ENCODE data around the gene NUDT15.

NUDT15 gene

GRCh38 chr13:48078251-48078656, 40.7 kb downstream of the NUDT15 start:
- H3K27ac ChIP-seq = no peak overlapping the region

GRCh38 chr13:48081739-48082138, 44.2 kb downstream of the NUDT15 start:
- no peak overlapping the region for H3K27ac ChIP-seq
- TF ChIP-seq ZFX (IDR thresholded peaks at IDR 0.05; ENCODE audit: borderline replicate concordance) = no peak
- no peak for TF ChIP-seq CTCF (IDR thresholded peaks at IDR 0.05)

More at GRCh38 chr13:48078251-48078656, 40.7 kb downstream of the NUDT15 start:
- TF ChIP-seq ZFX (IDR thresholded peaks at IDR 0.05; ENCODE audit: borderline replicate concordance) (no peak), CTCF (IDR thresholded peaks at IDR 0.05) (peak; percentile 31)

GRCh38 chr13:48086272-48086671, 48.7 kb downstream of the NUDT15 start:
- no peak overlapping the region for H3K27ac ChIP-seq
- TF ChIP-seq ZFX (IDR thresholded peaks at IDR 0.05; ENCODE audit: borderline replicate concordance) (no peak), CTCF (IDR thresholded peaks at IDR 0.05) (no peak)

GRCh38 chr13:48093588-48093987, 56.1 kb downstream of the NUDT15 start:
- TF ChIP-seq ZFX (IDR thresholded peaks at IDR 0.05; ENCODE audit: borderline replicate concordance) (no peak), CTCF (IDR thresholded peaks at IDR 0.05) (no peak)
- H3K27ac ChIP-seq = no peak overlapping the region

GRCh38 chr13:48094404-48094780, 56.9 kb downstream of the NUDT15 start:
- TF ChIP-seq CTCF (IDR thresholded peaks at IDR 0.05) = no peak
- no peak for TF ChIP-seq ZFX (IDR thresholded peaks at IDR 0.05; ENCODE audit: borderline replicate concordance)
- peak overlapping the region; percentile 57 for H3K27ac ChIP-seq

GRCh38 chr13:48094781-48095502, 57.4 kb downstream of the NUDT15 start, which contains the start of gene MED4:
TSS of gene MED4 (minus strand) at chr13:48095104. CDS start at chr13:48095078, 26 bp downstream.
- no peak for TF ChIP-seq ZFX (IDR thresholded peaks at IDR 0.05; ENCODE audit: borderline replicate concordance)
- peak; percentile 99 for TF ChIP-seq CTCF (IDR thresholded peaks at IDR 0.05)
- peak within 1 kb of the TSS; percentile 57 for H3K27ac ChIP-seq

GRCh38 chr13:48096670-48097069, 59.1 kb downstream of the NUDT15 start:
- no peak overlapping the region for H3K27ac ChIP-seq
- TF ChIP-seq ZFX (IDR thresholded peaks at IDR 0.05; ENCODE audit: borderline replicate concordance) = no peak
- TF ChIP-seq CTCF (IDR thresholded peaks at IDR 0.05) = no peak
